Measurements from ENCODE around the gene HGD.

- TF ChIP-seq CTCF (IDR thresholded peaks at IDR 0.05) (no peak), POLR2AphosphoS5 (IDR thresholded peaks at IDR 0.05) (no peak)
Observed at GRCh38 chr3:120678984-120679383, 3.1 kb downstream of the HGD start.
